GM23338 (cell line): ENCODE results near the gene C11orf21. TPM values are rescaled to one million over a fixed set of nuclear protein-coding genes. Genes with fewer than 3 reads are reported as not detected.

Experiments used
- ATAC-seq: fragments of 200-7000 bp; cut with Tn5 transposase; 3 replicates; pipeline ENCODE4 v1.9.1; 2020
- DNase-seq: peaks from one replicate; pipeline ENCODE4 v3.0.0-alpha.2; 2015; ENCODE audit warnings: low spot score
- H2AFZ ChIP-seq: fragments of 200-600 bp; sonication (generic); 2 replicates; pipeline ENCODE4 v1.8.0; 2016; ENCODE audit warnings: antibody characterized with exemption, mild to moderate bottlenecking, moderate library complexity
- H3F3A ChIP-seq: fragments of 200-600 bp; sonication (generic); replicated peaks from 2 replicates; pipeline ENCODE4 v1.8.0; 2017; ENCODE audit warnings: antibody characterized with exemption, mixed run types, low read depth
- H3K27ac ChIP-seq: fragments of 200-600 bp; sonication (generic); 2 replicates; pipeline ENCODE4 v1.6.1; 2016; ENCODE audit warnings: low read depth
- H3K27me3 ChIP-seq: fragments of 200-600 bp; sonication (generic); 2 replicates; pipeline ENCODE4 v1.8.0; 2016; ENCODE audit warnings: mild to moderate bottlenecking, mixed run types, moderate library complexity; ENCODE audit not compliant: insufficient read depth
- H3K36me3 ChIP-seq: fragments of 200-600 bp; sonication (generic); 2 replicates; pipeline ENCODE4 v1.8.0; 2016; ENCODE audit warnings: mild to moderate bottlenecking; ENCODE audit not compliant: insufficient read depth
- H3K4me1 ChIP-seq: fragments of 200-600 bp; sonication (generic); 2 replicates; pipeline ENCODE4 v1.8.0; 2016; ENCODE audit warnings: mild to moderate bottlenecking, moderate library complexity; ENCODE audit not compliant: insufficient read depth
- H3K4me2 ChIP-seq: fragments of 200-600 bp; sonication (generic); 2 replicates; pipeline ENCODE4 v1.7.1; 2017; ENCODE audit warnings: mixed run types
- H3K4me3 ChIP-seq: fragments of 200-600 bp; sonication (generic); 2 replicates; pipeline ENCODE4 v1.6.1; 2016; ENCODE audit warnings: mixed run types
- H3K79me2 ChIP-seq: fragments of 200-600 bp; sonication (generic); replicated peaks from 2 replicates; pipeline ENCODE4 v1.8.0; 2017; ENCODE audit warnings: mild to moderate bottlenecking; ENCODE audit not compliant: insufficient read depth
- H3K9me2 ChIP-seq: fragments of 200-600 bp; sonication (generic); 2 replicates; pipeline ENCODE4 v1.8.0; 2017; ENCODE audit not compliant: insufficient read depth
- H4K20me1 ChIP-seq: fragments of 200-600 bp; sonication (generic); replicated peaks from 2 replicates; pipeline ENCODE4 v1.8.0; 2017; ENCODE audit warnings: mild to moderate bottlenecking; ENCODE audit not compliant: insufficient read depth
- H3K27ac Mint-ChIP-seq: 2 replicates; pipeline ENCODE4 v1.8.0; 2020; ENCODE audit warnings: inconsistent platforms, mild to moderate bottlenecking, moderate library complexity, mixed read lengths
- H3K27me3 Mint-ChIP-seq: 3 replicates; pipeline ENCODE4 v1.8.0; 2022; ENCODE audit warnings: low read depth, mild to moderate bottlenecking, moderate library complexity, mixed read lengths, inconsistent platforms; ENCODE audit not compliant: insufficient read depth, poor library complexity
- H3K36me3 Mint-ChIP-seq: 3 replicates; pipeline ENCODE4 v1.8.0; 2021; ENCODE audit warnings: low read depth, mild to moderate bottlenecking, inconsistent platforms, moderate library complexity, mixed read lengths
- H3K4me1 Mint-ChIP-seq: 3 replicates; pipeline ENCODE4 v1.8.0; 2020; ENCODE audit warnings: mild to moderate bottlenecking, inconsistent platforms, mixed read lengths
- H3K4me3 Mint-ChIP-seq: 3 replicates; pipeline ENCODE4 v1.8.0; 2021; ENCODE audit warnings: moderate library complexity, mild to moderate bottlenecking, inconsistent platforms, mixed read lengths
- H3K9me3 Mint-ChIP-seq: 3 replicates; pipeline ENCODE4 v1.8.0; 2020; ENCODE audit warnings: moderate library complexity, mild to moderate bottlenecking, inconsistent platforms, mixed read lengths
- CREB1 ChIP-seq: fragments of 250-450 bp; sonication (Bioruptor Pico); IDR thresholded peaks from 2 replicates; pipeline ENCODE4 v1.5.0; 2020; ENCODE audit warnings: low read depth, mild to moderate bottlenecking, moderate library complexity
- EZH2 ChIP-seq: fragments of 200-600 bp; sonication (generic); IDR thresholded peaks from one replicate; pipeline ENCODE4 v1.8.0; 2017; ENCODE audit warnings: antibody characterized with exemption, mild to moderate bottlenecking, low read depth; ENCODE audit not compliant: unreplicated experiment
- EZH2phosphoT487 ChIP-seq: fragments of 200-600 bp; sonication (generic); IDR thresholded peaks from one replicate; pipeline ENCODE4 v1.8.1; 2018; ENCODE audit warnings: antibody characterized with exemption; ENCODE audit not compliant: unreplicated experiment
- JUNB ChIP-seq: IDR thresholded peaks from one replicate; pipeline ENCODE4 v1.6.1; 2016; ENCODE audit warnings: antibody characterized with exemption; ENCODE audit not compliant: unreplicated experiment
- POLR2AphosphoS5 ChIP-seq: IDR thresholded peaks from 2 replicates; pipeline ENCODE4 v1.6.1; 2016; ENCODE audit warnings: antibody characterized with exemption, low read depth
- STAT1 ChIP-seq: IDR thresholded peaks from one replicate; pipeline ENCODE4 v1.6.1; 2016; ENCODE audit warnings: antibody characterized with exemption; ENCODE audit not compliant: unreplicated experiment
- ZNF114 ChIP-seq: fragments of 250-450 bp; sonication (Bioruptor Pico); IDR thresholded peaks from 2 replicates; pipeline ENCODE4 v1.5.0; 2020; ENCODE audit warnings: mild to moderate bottlenecking, moderate library complexity
- ZNF331 ChIP-seq: fragments of 250-450 bp; sonication (Bioruptor Pico); IDR thresholded peaks from 2 replicates; pipeline ENCODE4 v1.5.0; 2020; ENCODE audit warnings: low read depth, mild to moderate bottlenecking, moderate library complexity
- polyA plus RNA-seq: library from polyadenylated mRNA; unstranded; fragments of >200 nt; fragmentation: Nextera tagmentation; extraction: Ambion mirVana; gene quantifications from 2 replicates; pipeline ENCODE4 v1.2.1, GENCODE V29; 2016
- total RNA-seq: library from RNA; depleted of rRNA; stranded (reverse); fragments of >200 nt; shearing (Covaris generic); gene quantifications from 2 replicates; pipeline ENCODE4 v1.2.3, GENCODE V29; 2014
- TF ChIP-seq, protein P1 (sequence below): IDR thresholded peaks from one replicate; pipeline ENCODE4 v1.6.1; 2018; ENCODE audit warnings: antibody characterized with exemption; ENCODE audit not compliant: unreplicated experiment
- TF ChIP-seq, protein P2 (sequence below): IDR thresholded peaks from 2 replicates; pipeline ENCODE4 v1.6.1; 2016; ENCODE audit warnings: antibody characterized with exemption
- TF ChIP-seq, protein P3 (sequence below): fragments of 250-450 bp; sonication (Bioruptor Pico); IDR thresholded peaks from 2 replicates; pipeline ENCODE4 v1.5.0; 2020; ENCODE audit warnings: mild to moderate bottlenecking, moderate library complexity
- TF ChIP-seq, protein P4 (sequence below), 2 experiments: fragments of 200-600 bp in 1 of 2; sonication (generic) in 1 of 2; conservative IDR thresholded peaks; 2 replicates each; pipeline versions ENCODE4 v1.5.1 to v1.6.1; 2016 to 2017; ENCODE audit warnings: antibody characterized with exemption in 2 of 2, low read depth in 2 of 2, mild to moderate bottlenecking in 2 of 2, moderate library complexity in 1 of 2

Gene C11orf21
- total and polyA plus RNA-seq, 2 experiments from 2014 or later, result not detected

DNA sequence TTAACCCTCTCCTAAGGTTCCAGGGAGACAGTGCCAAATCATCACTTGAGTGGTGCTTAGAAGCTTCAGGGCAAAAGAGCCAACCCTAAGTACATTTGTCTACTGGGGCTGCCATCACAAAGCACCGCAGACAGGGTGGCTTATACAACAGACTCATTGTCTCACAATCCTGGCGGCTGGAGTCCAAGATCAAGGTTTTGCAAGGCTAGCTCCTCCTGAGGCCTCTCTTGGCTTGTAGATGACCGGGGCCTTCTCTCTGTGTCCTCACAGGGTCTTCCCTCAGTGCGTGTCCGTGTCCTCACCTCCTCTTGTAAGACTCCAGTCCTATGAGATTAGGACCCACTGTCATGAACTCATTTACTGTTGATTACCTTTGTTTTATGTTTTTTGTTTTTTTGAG lies 41.3 kb upstream of the C11orf21 start (continued):
- TF ChIP-seq, protein P1, sequence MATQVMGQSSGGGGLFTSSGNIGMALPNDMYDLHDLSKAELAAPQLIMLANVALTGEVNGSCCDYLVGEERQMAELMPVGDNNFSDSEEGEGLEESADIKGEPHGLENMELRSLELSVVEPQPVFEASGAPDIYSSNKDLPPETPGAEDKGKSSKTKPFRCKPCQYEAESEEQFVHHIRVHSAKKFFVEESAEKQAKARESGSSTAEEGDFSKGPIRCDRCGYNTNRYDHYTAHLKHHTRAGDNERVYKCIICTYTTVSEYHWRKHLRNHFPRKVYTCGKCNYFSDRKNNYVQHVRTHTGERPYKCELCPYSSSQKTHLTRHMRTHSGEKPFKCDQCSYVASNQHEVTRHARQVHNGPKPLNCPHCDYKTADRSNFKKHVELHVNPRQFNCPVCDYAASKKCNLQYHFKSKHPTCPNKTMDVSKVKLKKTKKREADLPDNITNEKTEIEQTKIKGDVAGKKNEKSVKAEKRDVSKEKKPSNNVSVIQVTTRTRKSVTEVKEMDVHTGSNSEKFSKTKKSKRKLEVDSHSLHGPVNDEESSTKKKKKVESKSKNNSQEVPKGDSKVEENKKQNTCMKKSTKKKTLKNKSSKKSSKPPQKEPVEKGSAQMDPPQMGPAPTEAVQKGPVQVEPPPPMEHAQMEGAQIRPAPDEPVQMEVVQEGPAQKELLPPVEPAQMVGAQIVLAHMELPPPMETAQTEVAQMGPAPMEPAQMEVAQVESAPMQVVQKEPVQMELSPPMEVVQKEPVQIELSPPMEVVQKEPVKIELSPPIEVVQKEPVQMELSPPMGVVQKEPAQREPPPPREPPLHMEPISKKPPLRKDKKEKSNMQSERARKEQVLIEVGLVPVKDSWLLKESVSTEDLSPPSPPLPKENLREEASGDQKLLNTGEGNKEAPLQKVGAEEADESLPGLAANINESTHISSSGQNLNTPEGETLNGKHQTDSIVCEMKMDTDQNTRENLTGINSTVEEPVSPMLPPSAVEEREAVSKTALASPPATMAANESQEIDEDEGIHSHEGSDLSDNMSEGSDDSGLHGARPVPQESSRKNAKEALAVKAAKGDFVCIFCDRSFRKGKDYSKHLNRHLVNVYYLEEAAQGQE, result no peak
- TF ChIP-seq EZH2 (no peak), EZH2phosphoT487 (no peak), STAT1 (no peak), ZNF114 (CRISPR knock-in tag) (no peak), ZNF331 (CRISPR knock-in tag) (no peak), JUNB (no peak), POLR2AphosphoS5 (no peak)
- TF ChIP-seq, protein P2, sequence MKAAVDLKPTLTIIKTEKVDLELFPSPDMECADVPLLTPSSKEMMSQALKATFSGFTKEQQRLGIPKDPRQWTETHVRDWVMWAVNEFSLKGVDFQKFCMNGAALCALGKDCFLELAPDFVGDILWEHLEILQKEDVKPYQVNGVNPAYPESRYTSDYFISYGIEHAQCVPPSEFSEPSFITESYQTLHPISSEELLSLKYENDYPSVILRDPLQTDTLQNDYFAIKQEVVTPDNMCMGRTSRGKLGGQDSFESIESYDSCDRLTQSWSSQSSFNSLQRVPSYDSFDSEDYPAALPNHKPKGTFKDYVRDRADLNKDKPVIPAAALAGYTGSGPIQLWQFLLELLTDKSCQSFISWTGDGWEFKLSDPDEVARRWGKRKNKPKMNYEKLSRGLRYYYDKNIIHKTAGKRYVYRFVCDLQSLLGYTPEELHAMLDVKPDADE, result no peak

DNA sequence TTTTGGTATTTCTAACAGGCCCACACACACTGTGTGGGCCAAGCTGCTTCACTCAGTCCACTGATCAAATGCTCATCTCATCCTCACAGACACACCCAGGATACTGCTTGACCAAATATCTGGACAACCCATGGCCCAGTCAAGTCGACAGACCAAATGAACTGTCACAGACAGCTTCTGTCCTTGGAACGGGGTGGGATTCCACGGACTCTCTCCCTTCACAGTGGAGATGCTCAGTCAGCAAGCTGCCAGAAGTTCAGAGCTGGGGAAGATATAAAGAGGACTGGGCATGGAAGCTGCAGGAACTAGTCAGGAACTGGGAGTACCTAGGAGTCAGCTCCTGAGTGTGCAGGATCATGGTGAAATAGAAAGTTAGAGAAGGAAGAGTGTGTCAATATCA lies 40.8 kb upstream of the C11orf21 start:
- H3K27me3 ChIP-seq, result no peaks in the 10 kb centered on the region
- Mint-ChIP-seq H3K9me3 (peaks cover 26% of the 10 kb centered on the region), H3K36me3 (peaks cover 2% of the 10 kb centered on the region; the same call in 1 of the 3 replicates), H3K27ac (no peak overlapping the region), H3K4me1 (peaks cover 17% of the 10 kb centered on the region), H3K4me3 (no peak overlapping the region), H3K27me3 (peaks cover 6% of the 10 kb centered on the region)
- no peak overlapping the region for H3K4me3 ChIP-seq
- H3K36me3 ChIP-seq, result no peaks in the 10 kb centered on the region; the same call in 1 of the 2 replicates
- no peak overlapping the region for H3K4me2 ChIP-seq
- ATAC-seq, result no peak
- H3K9me2 ChIP-seq, result 0 out of 2 replicates have a peak, but pooled peaks cover 5% of the 10 kb centered on the region
- peaks cover 12% of the 10 kb centered on the region; the same call in 1 of the 2 replicates for H3K4me1 ChIP-seq
- no peak overlapping the region for H3K27ac ChIP-seq
- H3F3A ChIP-seq, result no peaks in the 10 kb centered on the region
- H4K20me1 ChIP-seq, result no peaks in the 10 kb centered on the region
- no peak for DNase-seq
- no peaks in the 10 kb centered on the region for H3K79me2 ChIP-seq
- H2AFZ ChIP-seq, result no peak overlapping the region
- no peak for TF ChIP-seq CREB1
- TF ChIP-seq, protein P3, sequence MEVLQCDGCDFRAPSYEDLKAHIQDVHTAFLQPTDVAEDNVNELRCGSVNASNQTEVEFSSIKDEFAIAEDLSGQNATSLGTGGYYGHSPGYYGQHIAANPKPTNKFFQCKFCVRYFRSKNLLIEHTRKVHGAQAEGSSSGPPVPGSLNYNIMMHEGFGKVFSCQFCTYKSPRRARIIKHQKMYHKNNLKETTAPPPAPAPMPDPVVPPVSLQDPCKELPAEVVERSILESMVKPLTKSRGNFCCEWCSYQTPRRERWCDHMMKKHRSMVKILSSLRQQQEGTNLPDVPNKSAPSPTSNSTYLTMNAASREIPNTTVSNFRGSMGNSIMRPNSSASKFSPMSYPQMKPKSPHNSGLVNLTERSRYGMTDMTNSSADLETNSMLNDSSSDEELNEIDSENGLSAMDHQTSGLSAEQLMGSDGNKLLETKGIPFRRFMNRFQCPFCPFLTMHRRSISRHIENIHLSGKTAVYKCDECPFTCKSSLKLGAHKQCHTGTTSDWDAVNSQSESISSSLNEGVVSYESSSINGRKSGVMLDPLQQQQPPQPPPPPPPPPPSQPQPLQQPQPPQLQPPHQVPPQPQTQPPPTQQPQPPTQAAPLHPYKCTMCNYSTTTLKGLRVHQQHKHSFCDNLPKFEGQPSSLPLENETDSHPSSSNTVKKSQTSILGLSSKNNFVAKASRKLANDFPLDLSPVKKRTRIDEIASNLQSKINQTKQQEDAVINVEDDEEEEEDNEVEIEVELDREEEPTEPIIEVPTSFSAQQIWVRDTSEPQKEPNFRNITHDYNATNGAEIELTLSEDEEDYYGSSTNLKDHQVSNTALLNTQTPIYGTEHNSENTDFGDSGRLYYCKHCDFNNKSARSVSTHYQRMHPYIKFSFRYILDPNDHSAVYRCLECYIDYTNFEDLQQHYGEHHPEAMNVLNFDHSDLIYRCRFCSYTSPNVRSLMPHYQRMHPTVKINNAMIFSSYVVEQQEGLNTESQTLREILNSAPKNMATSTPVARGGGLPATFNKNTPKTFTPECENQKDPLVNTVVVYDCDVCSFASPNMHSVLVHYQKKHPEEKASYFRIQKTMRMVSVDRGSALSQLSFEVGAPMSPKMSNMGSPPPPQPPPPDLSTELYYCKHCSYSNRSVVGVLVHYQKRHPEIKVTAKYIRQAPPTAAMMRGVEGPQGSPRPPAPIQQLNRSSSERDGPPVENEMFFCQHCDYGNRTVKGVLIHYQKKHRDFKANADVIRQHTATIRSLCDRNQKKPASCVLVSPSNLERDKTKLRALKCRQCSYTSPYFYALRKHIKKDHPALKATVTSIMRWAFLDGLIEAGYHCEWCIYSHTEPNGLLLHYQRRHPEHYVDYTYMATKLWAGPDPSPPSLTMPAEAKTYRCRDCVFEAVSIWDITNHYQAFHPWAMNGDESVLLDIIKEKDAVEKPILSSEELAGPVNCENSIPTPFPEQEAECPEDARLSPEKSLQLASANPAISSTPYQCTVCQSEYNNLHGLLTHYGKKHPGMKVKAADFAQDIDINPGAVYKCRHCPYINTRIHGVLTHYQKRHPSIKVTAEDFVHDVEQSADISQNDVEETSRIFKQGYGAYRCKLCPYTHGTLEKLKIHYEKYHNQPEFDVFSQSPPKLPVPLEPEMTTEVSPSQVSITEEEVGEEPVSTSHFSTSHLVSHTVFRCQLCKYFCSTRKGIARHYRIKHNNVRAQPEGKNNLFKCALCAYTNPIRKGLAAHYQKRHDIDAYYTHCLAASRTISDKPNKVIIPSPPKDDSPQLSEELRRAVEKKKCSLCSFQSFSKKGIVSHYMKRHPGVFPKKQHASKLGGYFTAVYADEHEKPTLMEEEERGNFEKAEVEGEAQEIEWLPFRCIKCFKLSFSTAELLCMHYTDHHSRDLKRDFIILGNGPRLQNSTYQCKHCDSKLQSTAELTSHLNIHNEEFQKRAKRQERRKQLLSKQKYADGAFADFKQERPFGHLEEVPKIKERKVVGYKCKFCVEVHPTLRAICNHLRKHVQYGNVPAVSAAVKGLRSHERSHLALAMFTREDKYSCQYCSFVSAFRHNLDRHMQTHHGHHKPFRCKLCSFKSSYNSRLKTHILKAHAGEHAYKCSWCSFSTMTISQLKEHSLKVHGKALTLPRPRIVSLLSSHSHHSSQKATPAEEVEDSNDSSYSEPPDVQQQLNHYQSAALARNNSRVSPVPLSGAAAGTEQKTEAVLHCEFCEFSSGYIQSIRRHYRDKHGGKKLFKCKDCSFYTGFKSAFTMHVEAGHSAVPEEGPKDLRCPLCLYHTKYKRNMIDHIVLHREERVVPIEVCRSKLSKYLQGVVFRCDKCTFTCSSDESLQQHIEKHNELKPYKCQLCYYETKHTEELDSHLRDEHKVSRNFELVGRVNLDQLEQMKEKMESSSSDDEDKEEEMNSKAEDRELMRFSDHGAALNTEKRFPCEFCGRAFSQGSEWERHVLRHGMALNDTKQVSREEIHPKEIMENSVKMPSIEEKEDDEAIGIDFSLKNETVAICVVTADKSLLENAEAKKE (CRISPR knock-in tag), result no peak
- TF ChIP-seq, protein P4, sequence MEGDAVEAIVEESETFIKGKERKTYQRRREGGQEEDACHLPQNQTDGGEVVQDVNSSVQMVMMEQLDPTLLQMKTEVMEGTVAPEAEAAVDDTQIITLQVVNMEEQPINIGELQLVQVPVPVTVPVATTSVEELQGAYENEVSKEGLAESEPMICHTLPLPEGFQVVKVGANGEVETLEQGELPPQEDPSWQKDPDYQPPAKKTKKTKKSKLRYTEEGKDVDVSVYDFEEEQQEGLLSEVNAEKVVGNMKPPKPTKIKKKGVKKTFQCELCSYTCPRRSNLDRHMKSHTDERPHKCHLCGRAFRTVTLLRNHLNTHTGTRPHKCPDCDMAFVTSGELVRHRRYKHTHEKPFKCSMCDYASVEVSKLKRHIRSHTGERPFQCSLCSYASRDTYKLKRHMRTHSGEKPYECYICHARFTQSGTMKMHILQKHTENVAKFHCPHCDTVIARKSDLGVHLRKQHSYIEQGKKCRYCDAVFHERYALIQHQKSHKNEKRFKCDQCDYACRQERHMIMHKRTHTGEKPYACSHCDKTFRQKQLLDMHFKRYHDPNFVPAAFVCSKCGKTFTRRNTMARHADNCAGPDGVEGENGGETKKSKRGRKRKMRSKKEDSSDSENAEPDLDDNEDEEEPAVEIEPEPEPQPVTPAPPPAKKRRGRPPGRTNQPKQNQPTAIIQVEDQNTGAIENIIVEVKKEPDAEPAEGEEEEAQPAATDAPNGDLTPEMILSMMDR (conservative IDR thresholded peaks at IDR 0.05; ENCODE audit: low read depth in 2 of 2), result no peak
- TF ChIP-seq EZH2phosphoT487, result no peak
- TF ChIP-seq, protein P2, result no peak
- TF ChIP-seq JUNB, result no peak
